NB4 (cell line): ENCODE data around the gene RAD1.

Experiments
- POLR2A ChIP-seq: IDR thresholded peaks from 2 replicates; pipeline ENCODE4 v1.6.1; 2011; ENCODE audit warnings: mild to moderate bottlenecking; ENCODE audit not compliant: insufficient read length; ENCODE audit errors: extremely low read depth
- TF ChIP-seq, protein P1 (sequence below): IDR thresholded peaks from one replicate; pipeline ENCODE4 v1.5.1; 2012; ENCODE audit warnings: low read depth, low read length

DNA sequence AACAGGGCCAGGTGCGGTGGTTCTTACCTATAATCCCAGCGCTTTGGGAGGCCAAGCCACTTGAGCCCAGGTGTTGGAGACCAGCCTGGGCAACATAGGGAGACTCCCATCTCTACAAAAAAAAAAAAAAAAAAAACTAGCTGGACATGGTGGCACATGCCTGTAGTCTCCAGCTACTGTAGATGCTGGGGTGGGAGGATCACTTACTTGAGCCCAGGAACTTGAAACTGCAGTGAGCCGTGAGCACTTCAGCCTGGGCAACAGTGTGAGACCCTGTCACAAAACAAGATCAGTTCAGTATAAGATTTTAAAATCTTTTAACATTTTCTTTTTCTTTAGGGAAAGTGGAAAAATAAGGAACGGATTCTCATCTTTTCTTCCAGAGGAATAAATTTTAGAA is 2.7 kb upstream of the RAD1 start:
- TF ChIP-seq, protein P1, sequence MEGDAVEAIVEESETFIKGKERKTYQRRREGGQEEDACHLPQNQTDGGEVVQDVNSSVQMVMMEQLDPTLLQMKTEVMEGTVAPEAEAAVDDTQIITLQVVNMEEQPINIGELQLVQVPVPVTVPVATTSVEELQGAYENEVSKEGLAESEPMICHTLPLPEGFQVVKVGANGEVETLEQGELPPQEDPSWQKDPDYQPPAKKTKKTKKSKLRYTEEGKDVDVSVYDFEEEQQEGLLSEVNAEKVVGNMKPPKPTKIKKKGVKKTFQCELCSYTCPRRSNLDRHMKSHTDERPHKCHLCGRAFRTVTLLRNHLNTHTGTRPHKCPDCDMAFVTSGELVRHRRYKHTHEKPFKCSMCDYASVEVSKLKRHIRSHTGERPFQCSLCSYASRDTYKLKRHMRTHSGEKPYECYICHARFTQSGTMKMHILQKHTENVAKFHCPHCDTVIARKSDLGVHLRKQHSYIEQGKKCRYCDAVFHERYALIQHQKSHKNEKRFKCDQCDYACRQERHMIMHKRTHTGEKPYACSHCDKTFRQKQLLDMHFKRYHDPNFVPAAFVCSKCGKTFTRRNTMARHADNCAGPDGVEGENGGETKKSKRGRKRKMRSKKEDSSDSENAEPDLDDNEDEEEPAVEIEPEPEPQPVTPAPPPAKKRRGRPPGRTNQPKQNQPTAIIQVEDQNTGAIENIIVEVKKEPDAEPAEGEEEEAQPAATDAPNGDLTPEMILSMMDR, result no peak
- TF ChIP-seq POLR2A, result no peak
